Testis (tissue), 3 donors: ENCODE results near the gene MFSD11. TPM values are rescaled to one million over a fixed set of nuclear protein-coding genes. Genes with fewer than 3 reads are reported as not detected.
A peak's percentile ranks its signal among the peaks of the same experiment; 100 is the strongest.

ENCODE experiments used
- DNase-seq: peaks from one replicate; pipeline ENCODE4 v3.0.0-alpha.2; 2019
- H3K27ac ChIP-seq, 2 donors: fragments of 200-600 bp; sonication (generic); one replicate each; pipeline ENCODE4 v1.5.1; 2019
- H3K27me3 ChIP-seq: fragments of 200-600 bp; sonication (generic); one replicate; pipeline ENCODE4 v1.5.1; 2019
- H3K36me3 ChIP-seq: fragments of 200-600 bp; sonication (generic); one replicate; pipeline ENCODE4 v1.5.1; 2017; ENCODE audit warnings: low read depth; ENCODE audit errors: missing control alignments
- H3K4me1 ChIP-seq: fragments of 200-600 bp; sonication (generic); one replicate; pipeline ENCODE4 v1.5.1; 2019
- H3K4me3 ChIP-seq, 2 donors: fragments of 200-600 bp; sonication (generic); one replicate each; pipeline ENCODE4 v1.5.1; 2017 to 2019
- H3K9me3 ChIP-seq: fragments of 200-600 bp; sonication (generic); one replicate; pipeline ENCODE4 v1.5.1; 2017
- POLR2A ChIP-seq: fragments of 450-650 bp; IDR thresholded peaks from one replicate; pipeline ENCODE4 v1.6.1; 2017; ENCODE audit warnings: antibody characterized with exemption, mild to moderate bottlenecking, moderate library complexity
- WGBS, 2 donors: methylation state at CpG; one replicate each; pipeline ENCODE4 v1.1.5; 2018; 5-methylcytosine and 5-hydroxymethylcytosine counted together
- intact Hi-C: fragments of 100-400 bp; cut with DNase I; formaldehyde crosslinking; loops from one replicate; pipeline ENCODE4 v1.15.1; 2023; ENCODE audit warnings: low total_unique reads
- polyA plus RNA-seq: library from polyadenylated mRNA; stranded (reverse); fragments of 350-450 nt; fragmentation: Illumina TruSeq; extraction: RNeasy Lipid Tissue Mini Kit (QIAGEN cat#74804); gene quantifications from one replicate; pipeline ENCODE4 v1.2.3, GENCODE V29; 2014; ENCODE audit warnings: low read depth, low replicate concordance; ENCODE audit not compliant: insufficient read depth
- total RNA-seq, 2 donors: library from RNA; depleted of rRNA; stranded (reverse); fragments of >200 nt; gene quantifications; one replicate each; pipeline ENCODE4 v1.2.3, GENCODE V29; 2016
- TF ChIP-seq, protein P1 (sequence below), 3 experiments: fragments of 450-650 bp in 2 of 3; fragments of 200-600 bp in 1 of 3; sonication (generic) in 1 of 3; IDR thresholded peaks; one replicate each; pipeline ENCODE4 v1.5.1; 2016 to 2019; ENCODE audit warnings: antibody characterized with exemption in 3 of 3, mild to moderate bottlenecking in 2 of 3, moderate library complexity in 1 of 3

Gene MFSD11
- total and polyA plus RNA-seq, 3 donors from 2014 or later = 38.5 to 102 (median 51.7) TPM

DNA sequence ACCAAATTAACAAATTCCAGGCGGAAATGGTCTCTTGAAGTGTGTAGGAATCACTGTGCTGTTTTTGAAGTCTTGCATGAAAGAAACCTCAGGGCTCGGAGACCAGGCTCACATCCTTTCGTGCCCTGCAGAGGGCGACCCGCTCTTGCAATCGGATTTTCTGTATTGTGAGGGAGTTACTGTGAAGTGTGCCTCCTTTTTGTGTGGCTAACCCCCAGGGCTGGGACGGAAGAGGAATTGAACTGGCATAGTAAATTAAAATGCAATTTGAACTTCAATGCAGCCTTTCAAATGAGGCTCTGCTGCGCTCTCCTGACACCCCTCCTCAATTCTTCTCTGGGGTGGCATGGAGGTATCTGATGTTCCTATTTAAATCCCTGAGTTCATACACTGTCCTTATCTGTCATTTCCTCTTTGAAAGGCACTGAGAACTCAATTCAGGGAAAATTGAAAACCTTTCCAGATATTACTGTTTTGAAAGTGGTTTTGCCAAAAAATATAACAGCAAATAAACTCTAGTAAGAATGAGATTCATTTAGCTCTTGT lies 78.7 kb downstream of the MFSD11 start:
- DNase-seq = peak; percentile 38
- intact Hi-C loops = no loop called here
- TF ChIP-seq, protein P1, sequence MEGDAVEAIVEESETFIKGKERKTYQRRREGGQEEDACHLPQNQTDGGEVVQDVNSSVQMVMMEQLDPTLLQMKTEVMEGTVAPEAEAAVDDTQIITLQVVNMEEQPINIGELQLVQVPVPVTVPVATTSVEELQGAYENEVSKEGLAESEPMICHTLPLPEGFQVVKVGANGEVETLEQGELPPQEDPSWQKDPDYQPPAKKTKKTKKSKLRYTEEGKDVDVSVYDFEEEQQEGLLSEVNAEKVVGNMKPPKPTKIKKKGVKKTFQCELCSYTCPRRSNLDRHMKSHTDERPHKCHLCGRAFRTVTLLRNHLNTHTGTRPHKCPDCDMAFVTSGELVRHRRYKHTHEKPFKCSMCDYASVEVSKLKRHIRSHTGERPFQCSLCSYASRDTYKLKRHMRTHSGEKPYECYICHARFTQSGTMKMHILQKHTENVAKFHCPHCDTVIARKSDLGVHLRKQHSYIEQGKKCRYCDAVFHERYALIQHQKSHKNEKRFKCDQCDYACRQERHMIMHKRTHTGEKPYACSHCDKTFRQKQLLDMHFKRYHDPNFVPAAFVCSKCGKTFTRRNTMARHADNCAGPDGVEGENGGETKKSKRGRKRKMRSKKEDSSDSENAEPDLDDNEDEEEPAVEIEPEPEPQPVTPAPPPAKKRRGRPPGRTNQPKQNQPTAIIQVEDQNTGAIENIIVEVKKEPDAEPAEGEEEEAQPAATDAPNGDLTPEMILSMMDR (IDR thresholded peaks at IDR 0.05) = peak in 2 of 3 experiments; percentile 21 to 35
- TF ChIP-seq POLR2A = no peak
- Histone ChIP-seq H3K4me1 (no peaks in the 10 kb centered on the region), H3K9me3 (no peaks in the 10 kb centered on the region), H3K36me3 (no peaks in the 10 kb centered on the region), H3K27me3 (no peaks in the 10 kb centered on the region), H3K27ac (no peak overlapping the region), H3K4me3 (no peak overlapping the region)
- WGBS, 2 donors = 27 to 53% methylated on average over 7 to 8 of the region's 8 CpGs

DNA sequence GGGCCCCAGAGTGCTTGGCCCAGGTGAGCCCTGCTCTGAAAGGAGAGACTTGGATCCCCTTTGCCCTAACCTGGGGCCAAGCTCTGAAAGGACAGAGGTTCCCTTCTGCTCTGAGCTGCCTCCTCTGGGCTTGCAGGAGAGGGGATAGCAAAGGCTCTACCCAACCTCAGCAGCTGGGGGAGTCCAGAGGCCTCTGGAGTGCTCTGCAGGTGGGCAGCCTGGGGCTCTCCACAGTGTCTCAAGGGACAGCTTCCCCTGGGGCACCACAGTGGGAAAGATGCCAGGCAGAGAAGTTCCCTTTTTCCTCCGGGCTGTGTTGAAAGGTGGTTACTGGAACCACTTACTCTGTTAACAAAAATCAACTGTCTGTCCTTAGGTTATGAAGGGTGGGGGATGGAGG lies 82.1 kb downstream of the MFSD11 start:
- 43% methylated on average over 1 of the region's 1 CpG; no CpG with 5 or more reads in 1 of the 2 donors for whole genome bisulfite sequencing, 2 donors
- intact Hi-C loops = no loop called here
- Histone ChIP-seq H3K27ac (no peak overlapping the region), H3K4me3 (no peak overlapping the region), H3K9me3 (no peaks in the 10 kb centered on the region), H3K4me1 (no peaks in the 10 kb centered on the region), H3K36me3 (no peaks in the 10 kb centered on the region), H3K27me3 (no peaks in the 10 kb centered on the region)
- DNase-seq = no peak
- TF ChIP-seq POLR2A = no peak
- TF ChIP-seq, protein P1 (IDR thresholded peaks at IDR 0.05) = no peak

DNA sequence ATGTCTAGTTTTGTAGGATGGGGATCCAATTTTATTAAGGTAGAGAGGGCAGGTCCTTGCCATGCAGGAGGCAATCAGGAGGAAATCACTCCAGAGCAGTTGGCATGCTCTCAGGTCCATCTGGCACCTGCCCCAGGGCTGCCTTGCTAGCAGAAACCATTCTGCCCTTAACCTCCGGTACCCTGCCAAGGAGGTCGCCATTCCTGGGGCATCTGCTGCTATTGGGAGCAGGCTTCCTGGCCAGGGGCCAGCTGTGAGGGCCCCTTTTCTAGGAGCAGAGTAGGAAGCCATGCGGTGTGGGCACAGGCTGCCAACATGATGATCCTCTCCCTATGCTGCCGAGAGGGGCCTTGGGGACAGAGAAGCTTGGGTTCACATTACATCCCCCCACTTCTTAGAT lies 82.6 kb downstream of the MFSD11 start:
- H3K4me3 ChIP-seq = no peak overlapping the region
- TF ChIP-seq POLR2A = no peak
- TF ChIP-seq, protein P1 (IDR thresholded peaks at IDR 0.05) = no peak
- H3K9me3 ChIP-seq = no peaks in the 10 kb centered on the region
- H3K4me1 ChIP-seq = no peaks in the 10 kb centered on the region
- DNase-seq = no peak
- intact Hi-C loops = no loop called here
- 84 to 86% methylated on average over 1 to 4 of the region's 4 CpGs for WGBS, 2 donors
- H3K27ac ChIP-seq = no peak overlapping the region
- no peaks in the 10 kb centered on the region for H3K27me3 ChIP-seq
- no peaks in the 10 kb centered on the region for H3K36me3 ChIP-seq

DNA sequence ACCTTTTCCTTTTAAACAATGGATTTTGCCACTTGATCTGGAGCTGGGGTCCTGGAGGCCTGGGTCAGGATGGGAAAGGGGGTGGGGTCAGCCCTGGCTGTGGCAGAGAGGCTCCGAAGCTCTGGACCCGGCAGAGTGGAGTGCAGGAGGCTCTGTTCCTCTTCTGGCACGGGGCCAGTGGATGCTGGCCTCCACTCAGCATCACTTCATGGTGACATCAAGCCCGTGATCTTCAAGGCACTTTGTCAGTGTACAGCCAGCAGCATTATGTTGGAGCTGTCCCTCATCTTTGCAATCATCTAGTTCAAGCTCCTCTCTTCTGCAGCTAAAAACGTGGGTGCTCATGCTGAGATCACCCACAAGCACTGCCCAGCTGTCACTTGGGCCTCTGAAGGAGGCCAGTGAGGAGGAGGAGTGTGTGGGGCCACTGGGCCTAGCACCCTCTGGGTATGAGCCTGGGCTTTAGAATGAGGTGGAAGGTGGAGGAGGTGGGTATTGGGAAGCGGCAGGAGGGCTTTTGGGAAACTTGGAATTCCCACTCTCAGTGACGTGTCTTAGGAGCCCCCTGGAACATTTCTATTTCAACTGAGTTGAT lies 84.4 kb downstream of the MFSD11 start:
- 79 to 82% methylated on average over 6 to 7 of the region's 7 CpGs for WGBS, 2 donors
- DNase-seq = no peak
- Histone ChIP-seq H3K4me1 (no peaks in the 10 kb centered on the region), H3K36me3 (no peaks in the 10 kb centered on the region), H3K9me3 (no peaks in the 10 kb centered on the region), H3K4me3 (no peak overlapping the region), H3K27ac (no peak overlapping the region), H3K27me3 (no peaks in the 10 kb centered on the region)
- intact Hi-C loops = no loop called here
- TF ChIP-seq, protein P1 (IDR thresholded peaks at IDR 0.05) = no peak
- TF ChIP-seq POLR2A = no peak

DNA sequence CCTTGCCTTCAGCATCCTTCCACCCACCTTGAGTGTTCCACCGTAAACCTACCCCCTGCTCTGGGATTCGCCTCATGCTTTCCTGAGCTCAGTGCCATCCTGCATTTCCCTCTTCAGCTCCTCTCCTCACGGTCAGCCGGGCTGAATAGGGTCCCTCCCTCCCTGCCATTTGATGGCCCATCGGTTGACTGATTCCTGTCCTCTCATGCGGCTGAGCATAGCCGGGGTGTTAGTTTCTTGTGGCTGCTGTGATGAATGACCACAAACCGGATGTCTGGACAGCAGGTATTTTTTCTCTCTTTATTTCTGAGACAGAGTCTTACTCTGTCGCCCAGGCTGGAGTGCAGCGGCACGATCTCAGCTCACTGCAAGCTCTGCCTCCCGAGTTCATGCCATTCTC lies 86.2 kb downstream of the MFSD11 start:
- WGBS, 2 donors = 90 to 94% methylated on average over 10 to 12 of the region's 12 CpGs
- Histone ChIP-seq H3K36me3 (no peaks in the 10 kb centered on the region), H3K4me1 (no peaks in the 10 kb centered on the region), H3K27ac (no peak overlapping the region), H3K4me3 (no peak overlapping the region), H3K27me3 (no peaks in the 10 kb centered on the region), H3K9me3 (no peaks in the 10 kb centered on the region)
- no peak for TF ChIP-seq POLR2A
- TF ChIP-seq, protein P1 (IDR thresholded peaks at IDR 0.05) = no peak
- DNase-seq = no peak
- intact Hi-C loops = no loop called here
